Brain microvascular endothelial cell (primary cell): ENCODE results near the gene SP1.
"Not testable (repeated sequence)": the region's sequence is repeated elsewhere in the genome, so short reads cannot be mapped to it uniquely, and the experiment has no call there.

ENCODE experiments used
- DNase-seq: peaks from one replicate; pipeline ENCODE4 v3.0.0-alpha.2; 2020
- H3K27ac ChIP-seq: fragments of 250-450 bp; sonication (Bioruptor Pico); 2 replicates; pipeline ENCODE4 v1.5.1; 2020; ENCODE audit warnings: mild to moderate bottlenecking, moderate library complexity
- H3K27me3 ChIP-seq: fragments of 250-450 bp; sonication (Bioruptor Pico); replicated peaks from 2 replicates; pipeline ENCODE4 v1.5.1; 2020; ENCODE audit warnings: mild to moderate bottlenecking
- H3K36me3 ChIP-seq: fragments of 250-450 bp; sonication (Bioruptor Pico); replicated peaks from 2 replicates; pipeline ENCODE4 v1.5.1; 2020; ENCODE audit warnings: mild to moderate bottlenecking
- H3K4me3 ChIP-seq: 2 replicates; pipeline ENCODE4 v1.5.1; 2011; ENCODE audit warnings: low read depth, mild to moderate bottlenecking, control low read depth, low read length, moderate library complexity
- in situ Hi-C: cut with HindIII; loops from 2 replicates; pipeline ENCODE4 v1.10.0; 2017; ENCODE audit warnings: low sequenced_read_pairs, low pct_ligation_motif_present
- TF ChIP-seq, protein P1 (sequence below): IDR thresholded peaks from 2 replicates; pipeline ENCODE4 v1.5.1; 2011; ENCODE audit warnings: low read depth, mild to moderate bottlenecking, moderate library complexity, low read length, control low read depth, inconsistent platforms; ENCODE audit errors: missing control alignments

SP1 gene

DNA sequence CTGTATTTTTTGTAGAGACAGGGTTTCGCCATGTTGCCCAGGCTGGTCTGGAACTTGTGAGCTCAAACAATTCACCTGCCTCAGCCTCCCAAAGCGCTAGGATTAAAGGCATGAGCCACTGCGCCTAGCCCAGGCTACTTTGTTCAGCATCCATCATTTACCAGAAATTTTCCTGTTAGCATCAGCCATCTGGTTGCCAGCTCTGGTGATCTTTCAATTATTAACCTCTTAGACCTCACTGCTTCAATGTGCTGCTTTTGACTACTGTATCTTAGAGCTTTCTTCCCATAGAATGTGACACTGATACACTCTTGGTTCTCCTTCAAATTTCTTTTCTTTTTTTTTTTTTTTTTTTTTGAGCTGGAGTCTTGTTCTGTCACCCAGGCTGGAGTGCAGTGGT lies 38.2 kb downstream of the SP1 start:
- no peaks in the 10 kb centered on the region for H3K27me3 ChIP-seq
- no peak overlapping the region for H3K27ac ChIP-seq
- TF ChIP-seq, protein P1, sequence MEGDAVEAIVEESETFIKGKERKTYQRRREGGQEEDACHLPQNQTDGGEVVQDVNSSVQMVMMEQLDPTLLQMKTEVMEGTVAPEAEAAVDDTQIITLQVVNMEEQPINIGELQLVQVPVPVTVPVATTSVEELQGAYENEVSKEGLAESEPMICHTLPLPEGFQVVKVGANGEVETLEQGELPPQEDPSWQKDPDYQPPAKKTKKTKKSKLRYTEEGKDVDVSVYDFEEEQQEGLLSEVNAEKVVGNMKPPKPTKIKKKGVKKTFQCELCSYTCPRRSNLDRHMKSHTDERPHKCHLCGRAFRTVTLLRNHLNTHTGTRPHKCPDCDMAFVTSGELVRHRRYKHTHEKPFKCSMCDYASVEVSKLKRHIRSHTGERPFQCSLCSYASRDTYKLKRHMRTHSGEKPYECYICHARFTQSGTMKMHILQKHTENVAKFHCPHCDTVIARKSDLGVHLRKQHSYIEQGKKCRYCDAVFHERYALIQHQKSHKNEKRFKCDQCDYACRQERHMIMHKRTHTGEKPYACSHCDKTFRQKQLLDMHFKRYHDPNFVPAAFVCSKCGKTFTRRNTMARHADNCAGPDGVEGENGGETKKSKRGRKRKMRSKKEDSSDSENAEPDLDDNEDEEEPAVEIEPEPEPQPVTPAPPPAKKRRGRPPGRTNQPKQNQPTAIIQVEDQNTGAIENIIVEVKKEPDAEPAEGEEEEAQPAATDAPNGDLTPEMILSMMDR: no peak
- H3K4me3 ChIP-seq: no peak overlapping the region
- H3K36me3 ChIP-seq: no peaks in the 10 kb centered on the region
- DNase-seq: no peak
- in situ Hi-C loops: no loop called here

DNA sequence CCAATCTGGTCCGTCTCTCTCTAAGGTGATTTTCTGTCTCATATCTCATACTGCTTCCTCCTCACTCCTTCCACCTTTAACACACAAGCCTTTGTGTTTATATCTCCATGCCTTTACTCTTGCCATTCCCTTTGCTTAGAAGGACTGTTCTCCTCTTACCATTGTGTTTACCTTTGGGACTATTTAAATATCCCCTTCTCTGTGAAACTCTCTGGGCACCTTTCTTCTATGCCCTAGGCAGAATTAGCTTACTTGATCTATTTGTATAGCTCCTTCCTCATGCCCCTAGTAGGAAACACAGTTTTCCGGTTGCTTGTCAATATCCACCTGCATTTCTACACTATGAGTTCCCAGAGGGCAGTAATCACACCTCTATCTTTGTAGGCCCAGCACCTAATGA lies 39.8 kb downstream of the SP1 start:
- TF ChIP-seq, protein P1: no peak
- no peak for DNase-seq

DNA sequence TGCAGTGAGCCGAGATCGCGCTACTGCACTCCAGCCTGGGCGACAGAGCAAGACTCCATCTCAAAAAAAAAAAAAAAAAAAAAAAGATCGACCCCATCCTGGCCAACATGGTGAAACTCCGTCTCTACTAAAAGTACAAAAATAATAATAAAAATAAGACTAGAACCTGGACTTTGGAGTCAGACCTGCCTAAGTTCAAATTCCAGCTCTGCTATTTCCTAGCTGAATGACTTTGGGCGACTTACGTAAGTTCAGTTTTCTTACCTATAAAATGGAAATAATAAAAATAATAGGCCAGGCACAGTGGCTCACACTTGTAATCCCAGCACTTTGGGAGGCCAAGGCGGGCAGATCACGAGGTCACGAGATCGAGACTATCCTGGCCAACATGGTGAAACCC lies 42.3 kb downstream of the SP1 start:
- H3K36me3 ChIP-seq, DNase-seq, in situ Hi-C loops, H3K27me3 ChIP-seq, H3K27ac ChIP-seq, H3K4me3 ChIP-seq: not testable (repeated sequence)

More for the DNA sequence above, 39.8 kb downstream of the SP1 start:
- no peaks in the 10 kb centered on the region for H3K36me3 ChIP-seq
- H3K27ac ChIP-seq: no peak overlapping the region
- no peak overlapping the region for H3K4me3 ChIP-seq
- in situ Hi-C loops: no loop called here
- H3K27me3 ChIP-seq: no peaks in the 10 kb centered on the region

DNA sequence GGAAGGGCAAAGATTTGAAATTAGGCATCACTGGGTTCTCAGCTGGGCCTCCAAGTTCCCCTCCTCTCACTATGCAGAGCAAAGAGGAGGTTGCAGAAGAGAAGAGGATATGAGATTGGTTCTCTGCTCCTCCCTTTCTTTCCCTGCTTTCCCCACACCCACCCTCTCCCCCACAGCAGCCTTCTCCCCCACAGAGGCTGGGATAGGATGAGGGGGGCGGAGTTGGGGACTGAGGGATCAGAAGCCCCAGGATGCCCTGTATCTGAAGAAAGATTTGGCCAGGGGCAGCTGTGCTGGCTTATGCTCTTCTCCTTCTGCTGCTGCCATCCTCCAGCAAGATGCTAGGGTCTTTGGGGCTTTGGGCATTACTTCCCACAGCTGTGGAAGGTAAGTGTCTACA lies 43.6 kb downstream of the SP1 start, which contains the start of gene AMHR2:
AMHR2 (plus strand) TSS at position 259 of the 400 bp plus-strand sequence; CDS start at position 339, 80 bp downstream.
- no peaks in the 10 kb centered on the region for H3K27me3 ChIP-seq
- H3K4me3 ChIP-seq: no peak within 1 kb of the TSS
- H3K36me3 ChIP-seq: no peaks in the 10 kb centered on the region
- TF ChIP-seq, protein P1: no peak
- DNase-seq: no peak
- in situ Hi-C loops: no loop called here
- no peak within 1 kb of the TSS for H3K27ac ChIP-seq

DNA sequence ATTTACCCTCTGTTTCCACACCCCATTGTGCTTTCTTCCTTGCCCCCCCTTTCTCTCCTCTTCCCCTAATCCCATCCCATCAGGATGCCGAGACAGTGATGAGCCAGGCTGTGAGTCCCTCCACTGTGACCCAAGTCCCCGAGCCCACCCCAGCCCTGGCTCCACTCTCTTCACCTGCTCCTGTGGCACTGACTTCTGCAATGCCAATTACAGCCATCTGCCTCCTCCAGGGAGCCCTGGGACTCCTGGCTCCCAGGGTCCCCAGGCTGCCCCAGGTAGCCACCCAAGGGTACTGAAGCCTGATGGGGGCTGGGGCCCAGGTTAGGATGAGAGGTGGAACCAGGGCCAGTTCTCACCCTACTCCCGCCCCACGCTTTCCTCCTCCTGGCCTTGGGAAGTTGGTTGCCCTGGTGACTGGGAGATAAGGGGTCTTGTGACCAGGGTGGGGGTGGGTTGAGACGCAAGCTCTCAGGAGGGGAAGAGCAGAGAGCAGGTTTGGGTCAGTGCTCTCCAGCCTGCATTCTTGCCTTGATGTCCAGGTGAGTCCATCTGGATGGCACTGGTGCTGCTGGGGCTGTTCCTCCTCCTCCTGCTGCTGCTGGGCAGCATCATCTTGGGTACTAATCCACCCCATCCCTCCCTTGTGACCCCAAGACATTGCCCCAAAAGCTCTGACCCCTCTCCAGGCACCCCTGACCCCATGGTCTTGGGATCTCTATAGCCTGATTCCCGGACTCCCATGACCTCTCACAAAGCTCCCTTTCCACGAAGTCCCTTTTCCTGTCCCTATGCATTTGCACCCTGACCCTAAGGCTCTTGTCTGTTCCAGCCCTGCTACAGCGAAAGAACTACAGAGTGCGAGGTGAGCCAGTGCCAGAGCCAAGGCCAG lies 44.9 kb downstream of the SP1 start:
- TF ChIP-seq, protein P1: no peak
- no peaks in the 10 kb centered on the region for H3K27me3 ChIP-seq
- no peak for DNase-seq
- H3K36me3 ChIP-seq: no peaks in the 10 kb centered on the region
- no peak overlapping the region for H3K27ac ChIP-seq
- no peak overlapping the region for H3K4me3 ChIP-seq
- in situ Hi-C loops: no loop called here

DNA sequence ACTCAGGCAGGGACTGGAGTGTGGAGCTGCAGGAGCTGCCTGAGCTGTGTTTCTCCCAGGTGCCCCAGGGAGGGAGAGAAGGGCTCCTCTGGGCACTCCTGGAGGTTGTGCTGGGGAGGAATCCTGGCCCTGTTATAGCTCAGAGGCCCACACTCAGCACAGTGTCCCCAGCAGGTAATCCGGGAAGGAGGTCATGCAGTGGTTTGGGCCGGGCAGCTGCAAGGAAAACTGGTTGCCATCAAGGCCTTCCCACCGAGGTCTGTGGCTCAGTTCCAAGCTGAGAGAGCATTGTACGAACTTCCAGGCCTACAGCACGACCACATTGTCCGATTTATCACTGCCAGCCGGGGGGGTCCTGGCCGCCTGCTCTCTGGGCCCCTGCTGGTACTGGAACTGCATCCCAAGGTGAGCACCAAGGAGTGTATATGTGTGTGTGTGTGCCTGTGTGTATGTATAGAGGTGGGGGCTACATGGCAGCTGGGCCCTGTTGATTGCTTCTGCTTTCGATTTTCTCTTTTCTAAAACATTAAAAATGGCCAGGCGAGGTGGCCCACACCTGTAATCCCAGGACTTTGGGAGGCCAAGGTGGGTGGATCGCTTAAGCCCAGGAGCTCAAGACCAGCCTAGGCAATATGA lies 45.7 kb downstream of the SP1 start:
- H3K36me3 ChIP-seq: no peaks in the 10 kb centered on the region
- no peaks in the 10 kb centered on the region for H3K27me3 ChIP-seq
- no peak for DNase-seq
- TF ChIP-seq, protein P1: no peak
- no peak overlapping the region for H3K4me3 ChIP-seq
- in situ Hi-C loops: no loop called here
- no peak overlapping the region for H3K27ac ChIP-seq
